HEK293 (cell line): Measurements from ENCODE around the gene HOXA4.
A peak's percentile ranks its signal among the peaks of the same experiment; 100 is the strongest.

Experiments
- CTCF ChIA-PET: fragments of 350-600 bp; formaldehyde crosslinking; extraction: SDS; loops from one replicate; lab custom pipeline; 2021; ENCODE audit warnings: antibody characterized with exemption; lab: Yijun Ruan, JAX
- POLR2A ChIA-PET: fragments of 300-600 bp; formaldehyde crosslinking; extraction: SDS; loops from one replicate; lab custom pipeline; 2020; ENCODE audit warnings: antibody characterized with exemption, inconsistent platforms; lab: Yijun Ruan, JAX
- H3K27ac ChIP-seq: fragments of 200-500 bp; sonication (Bioruptor generic); 2 replicates; pipeline ENCODE4 v1.5.1; 2014; ENCODE audit warnings: low read depth, low read length, control low read depth, inconsistent platforms; ENCODE audit errors: extremely low read depth
- H3K36me3 ChIP-seq, 2 experiments: fragments of 200-500 bp in 1 of 2; sonication (Bioruptor generic) in 1 of 2; 1 replicate in 1 of 2; 2 replicates in 1 of 2; pipeline ENCODE4 v1.5.1; 2014 to 2017; ENCODE audit warnings: inconsistent platforms in 2 of 2, low read length in 2 of 2; ENCODE audit not compliant: control insufficient read depth in 2 of 2, insufficient read depth in 1 of 2
- H3K4me1 ChIP-seq: fragments of 200-500 bp; sonication (Bioruptor generic); 2 replicates; pipeline ENCODE4 v1.5.1; 2014; ENCODE audit warnings: mild to moderate bottlenecking, low read length, inconsistent platforms; ENCODE audit not compliant: control insufficient read depth, insufficient read depth
- H3K4me3 ChIP-seq: 2 replicates; pipeline ENCODE4 v1.5.1; 2011; ENCODE audit warnings: low read depth, mild to moderate bottlenecking, control low read depth, low read length, moderate library complexity
- H3K9me3 ChIP-seq: fragments of 200-500 bp; sonication (Bioruptor generic); 2 replicates; pipeline ENCODE4 v1.5.1; 2014; ENCODE audit warnings: low read depth, low read length, inconsistent platforms; ENCODE audit not compliant: control insufficient read depth, insufficient read depth
- FEZF1 ChIP-seq: fragments of 450-650 bp; formaldehyde crosslinking; IDR thresholded peaks from 2 replicates; pipeline ENCODE4 v1.5.1; 2016; ENCODE audit warnings: missing biosample characterization, missing genetic modification characterization
- OSR2 ChIP-seq: fragments of 450-650 bp; formaldehyde crosslinking; IDR thresholded peaks from 2 replicates; pipeline ENCODE4 v1.5.1; 2016; ENCODE audit warnings: missing biosample characterization, missing genetic modification characterization
- OVOL3 ChIP-seq: fragments of 450-650 bp; formaldehyde crosslinking; IDR thresholded peaks from 2 replicates; pipeline ENCODE4 v1.5.1; 2016; ENCODE audit warnings: missing biosample characterization, missing genetic modification characterization
- PRDM1 ChIP-seq: fragments of 450-650 bp; formaldehyde crosslinking; IDR thresholded peaks from 2 replicates; pipeline ENCODE4; 2016; ENCODE audit warnings: missing biosample characterization, missing genetic modification characterization
- PRDM6 ChIP-seq: fragments of 450-650 bp; formaldehyde crosslinking; IDR thresholded peaks from 2 replicates; pipeline ENCODE4 v1.5.1; 2017; ENCODE audit warnings: missing biosample characterization, missing genetic modification characterization
- SCRT2 ChIP-seq: fragments of 450-650 bp; formaldehyde crosslinking; IDR thresholded peaks from 2 replicates; pipeline ENCODE4 v1.5.1; 2016; ENCODE audit warnings: missing biosample characterization, missing genetic modification characterization
- TCF7L2 ChIP-seq: IDR thresholded peaks from 2 replicates; pipeline ENCODE4 v1.6.1; 2011; ENCODE audit warnings: low read depth, mild to moderate bottlenecking, inconsistent platforms, low read length, moderate library complexity, borderline replicate concordance
- ZBTB49 ChIP-seq: fragments of 450-650 bp; formaldehyde crosslinking; IDR thresholded peaks from 2 replicates; pipeline ENCODE4 v1.5.1; 2016; ENCODE audit warnings: missing biosample characterization, missing genetic modification characterization, low read depth
- ZFP3 ChIP-seq: fragments of 450-650 bp; formaldehyde crosslinking; IDR thresholded peaks from 2 replicates; pipeline ENCODE4 v1.5.1; 2016; ENCODE audit warnings: low read depth, missing biosample characterization, missing genetic modification characterization
- ZNF132 ChIP-seq: fragments of 450-650 bp; formaldehyde crosslinking; IDR thresholded peaks from 2 replicates; pipeline ENCODE4 v1.5.1; 2017; ENCODE audit warnings: missing biosample characterization, missing genetic modification characterization, borderline replicate concordance
- ZNF138 ChIP-seq: fragments of 450-650 bp; formaldehyde crosslinking; IDR thresholded peaks from 2 replicates; pipeline ENCODE4 v1.5.1; 2016; ENCODE audit warnings: missing biosample characterization, missing genetic modification characterization, borderline replicate concordance
- ZNF148 ChIP-seq: fragments of 450-650 bp; formaldehyde crosslinking; IDR thresholded peaks from 2 replicates; pipeline ENCODE4 v1.5.0; 2017; ENCODE audit warnings: missing biosample characterization, missing genetic modification characterization, borderline replicate concordance
- ZNF202 ChIP-seq: fragments of 450-650 bp; formaldehyde crosslinking; IDR thresholded peaks from 2 replicates; pipeline ENCODE4 v1.5.1; 2016; ENCODE audit warnings: missing biosample characterization, missing genetic modification characterization, borderline replicate concordance
- ZNF221 ChIP-seq: fragments of 450-650 bp; formaldehyde crosslinking; IDR thresholded peaks from 2 replicates; pipeline ENCODE4 v1.5.1; 2017; ENCODE audit warnings: missing biosample characterization, missing genetic modification characterization, borderline replicate concordance
- ZNF223 ChIP-seq: fragments of 450-650 bp; formaldehyde crosslinking; IDR thresholded peaks from 2 replicates; pipeline ENCODE4 v1.5.1; 2016; ENCODE audit warnings: missing biosample characterization, missing genetic modification characterization
- ZNF366 ChIP-seq: fragments of 450-650 bp; formaldehyde crosslinking; conservative IDR thresholded peaks from 2 replicates; pipeline ENCODE4 v1.5.1; 2016; ENCODE audit warnings: missing biosample characterization, missing genetic modification characterization
- ZNF423 ChIP-seq: fragments of 450-650 bp; formaldehyde crosslinking; IDR thresholded peaks from 2 replicates; pipeline ENCODE4 v1.5.1; 2016; ENCODE audit warnings: missing biosample characterization, missing genetic modification characterization
- ZNF426 ChIP-seq: fragments of 450-650 bp; formaldehyde crosslinking; IDR thresholded peaks from 2 replicates; pipeline ENCODE4 v1.5.1; 2017; ENCODE audit warnings: missing biosample characterization, missing genetic modification characterization, mild to moderate bottlenecking, inconsistent platforms, moderate library complexity
- ZNF488 ChIP-seq: fragments of 450-650 bp; formaldehyde crosslinking; IDR thresholded peaks from 2 replicates; pipeline ENCODE4 v1.5.1; 2016; ENCODE audit warnings: missing biosample characterization, missing genetic modification characterization
- ZNF501 ChIP-seq: fragments of 450-650 bp; formaldehyde crosslinking; IDR thresholded peaks from 2 replicates; pipeline ENCODE4 v1.5.1; 2016; ENCODE audit warnings: missing biosample characterization, missing genetic modification characterization
- ZNF580 ChIP-seq: fragments of 450-650 bp; formaldehyde crosslinking; IDR thresholded peaks from 2 replicates; pipeline ENCODE4 v1.5.1; 2016; ENCODE audit warnings: missing biosample characterization, missing genetic modification characterization
- ZNF600 ChIP-seq: fragments of 450-650 bp; formaldehyde crosslinking; IDR thresholded peaks from 2 replicates; pipeline ENCODE4 v1.5.1; 2016; ENCODE audit warnings: missing biosample characterization, missing genetic modification characterization
- ZNF654 ChIP-seq: fragments of 450-650 bp; formaldehyde crosslinking; IDR thresholded peaks from 2 replicates; pipeline ENCODE4 v1.5.1; 2016; ENCODE audit warnings: low read depth, missing biosample characterization, missing genetic modification characterization
- ZNF701 ChIP-seq: fragments of 450-650 bp; formaldehyde crosslinking; IDR thresholded peaks from 2 replicates; pipeline ENCODE4 v1.5.1; 2016; ENCODE audit warnings: missing biosample characterization, missing genetic modification characterization
- ZNF843 ChIP-seq: fragments of 450-650 bp; formaldehyde crosslinking; IDR thresholded peaks from 2 replicates; pipeline ENCODE4 v1.5.1; 2016; ENCODE audit warnings: missing biosample characterization, missing genetic modification characterization

HOXA4 gene

GRCh38 chr7:27163288-27164044 is 32.9 kb upstream of the HOXA4 start:
- TF ChIP-seq ZNF600 (0 out of 2 replicates have a peak, but pooled peaks have one; percentile 15), ZNF423 (no peak), ZNF148 (tag by site-specific recombination) (no peak), ZNF366 (tag by site-specific recombination) (no peak), ZNF138 (no peak), PRDM1 (tag by site-specific recombination) (0 out of 2 replicates have a peak, but pooled peaks have one; percentile 29)
- POLR2A ChIA-PET = interaction anchor here (0.8 to 4.1 kb wide), 10 partner anchors 9 to 1306 kb away, joined by 3 to 42 read pairs (median 5); partner anchors contain the start of genes HOXA11, HOXA3, HOXA5 and HOXA6
- no peaks in the 10 kb centered on the region for H3K9me3 ChIP-seq
- peaks cover 19% of the 10 kb centered on the region for H3K4me1 ChIP-seq
- H3K27ac ChIP-seq = peak overlapping the region; percentile 100
- CTCF ChIA-PET = interaction anchor here (0.5 to 3.7 kb wide), 12 partner anchors 13 to 1271 kb away, joined by 3 to 50 read pairs (median 4); partner anchors contain the start of genes HOXA5 and HOXA6
- H3K36me3 ChIP-seq = peaks cover 18 to 35% of the 10 kb centered on the region in 2 experiments
- H3K4me3 ChIP-seq = peak overlapping the region; percentile 76

GRCh38 chr7:27162561-27163287 is 32.2 kb upstream of the HOXA4 start:
- peak overlapping the region; percentile 76 for H3K4me3 ChIP-seq
- H3K27ac ChIP-seq = peak overlapping the region; percentile 100
- ChIA-PET POLR2A (interaction anchor here (0.8 to 4.1 kb wide), 16 partner anchors 8 to 1306 kb away, joined by 3 to 42 read pairs (median 4); partner anchors contain the start of genes HOXA11, HOXA3, HOXA5 and HOXA6), CTCF (interaction anchor here (0.5 to 3.7 kb wide), 17 partner anchors 9 to 1300 kb away, joined by 3 to 50 read pairs (median 4); partner anchors contain the start of genes HOXA5 and HOXA6)
- H3K9me3 ChIP-seq = no peaks in the 10 kb centered on the region
- peaks cover 18 to 28% of the 10 kb centered on the region in 2 experiments for H3K36me3 ChIP-seq
- peaks cover 19% of the 10 kb centered on the region for H3K4me1 ChIP-seq
- peak; percentile 8; the same call in 1 of the 2 replicates for TF ChIP-seq ZNF426 (tag by site-specific recombination)
- peak; percentile 73; the same call in 1 of the 2 replicates for TF ChIP-seq PRDM6 (tag by site-specific recombination)
- TF ChIP-seq ZNF202 (tag by site-specific recombination) = no peak
- TF ChIP-seq ZFP3 (tag by site-specific recombination) = no peak
- peak; percentile 46; the same call in 1 of the 2 replicates for TF ChIP-seq OVOL3 (tag by site-specific recombination)
- no peak for TF ChIP-seq ZBTB49 (tag by site-specific recombination)
- peak; percentile 71; the same call in 1 of the 2 replicates for TF ChIP-seq OSR2
- TF ChIP-seq ZNF654 (tag by site-specific recombination) = no peak
- no peak for TF ChIP-seq ZNF843 (tag by site-specific recombination)
- no peak for TF ChIP-seq TCF7L2
- TF ChIP-seq SCRT2 (tag by site-specific recombination) = peak; percentile 67
- no peak for TF ChIP-seq ZNF501
- TF ChIP-seq FEZF1 (tag by site-specific recombination) = no peak
- TF ChIP-seq ZNF701 = no peak
- TF ChIP-seq ZNF223 (tag by site-specific recombination) = no peak
- TF ChIP-seq ZNF580 (tag by site-specific recombination) = no peak
- no peak for TF ChIP-seq ZNF488 (tag by site-specific recombination)
- TF ChIP-seq ZNF132 (tag by site-specific recombination) = no peak
- no peak for TF ChIP-seq ZNF221 (tag by site-specific recombination)
